ENCODE results near the gene E2F7.

Gene E2F7

GRCh38 chr12:77062846-77063461, 2.4 kb downstream of the E2F7 start:
- H3K4me1 ChIP-seq (ENCODE audit: insufficient read depth, low read length) = peaks cover 78% of the 10 kb centered on the region
- peak overlapping the region; percentile 87 for H3K4me2 ChIP-seq (ENCODE audit: insufficient read depth, low read length)
- no peaks in the 10 kb centered on the region for H3K27me3 ChIP-seq (ENCODE audit: insufficient read depth, low read length, poor library complexity)
- H3K79me2 ChIP-seq (ENCODE audit: insufficient read depth, low read length) = peaks cover 75% of the 10 kb centered on the region
- peak overlapping the region; percentile 86 for H3K27ac ChIP-seq (ENCODE audit: low read length)
- peak overlapping the region; percentile 66 to 69; a peak in 3 of 4 replicates for H3K4me3 ChIP-seq (ENCODE audit: low read depth in 1 of 2, low read length in 2 of 2)
- H4K20me1 ChIP-seq (ENCODE audit: insufficient read depth, low read length) = peaks cover 59% of the 10 kb centered on the region
- DNase-seq (no peak), ATAC-seq (ENCODE audit: insufficient read depth, low read depth) (no peak)
- no peaks in the 10 kb centered on the region for H3K9me3 ChIP-seq (ENCODE audit: insufficient read depth, low read length, severe bottlenecking)
- no peak overlapping the region for H2AFZ ChIP-seq (ENCODE audit: low read depth, low read length)
- H3K36me3 ChIP-seq (ENCODE audit: insufficient read depth, low read length) = peaks cover 65% of the 10 kb centered on the region
- peak overlapping the region; percentile 97 for H3K9ac ChIP-seq (ENCODE audit: low read depth, low read length)
- no peak for TF ChIP-seq EZH2 (IDR thresholded peaks at IDR 0.05; ENCODE audit: borderline replicate concordance, low read depth, low read length, severe bottlenecking)
- TF ChIP-seq, protein P1, sequence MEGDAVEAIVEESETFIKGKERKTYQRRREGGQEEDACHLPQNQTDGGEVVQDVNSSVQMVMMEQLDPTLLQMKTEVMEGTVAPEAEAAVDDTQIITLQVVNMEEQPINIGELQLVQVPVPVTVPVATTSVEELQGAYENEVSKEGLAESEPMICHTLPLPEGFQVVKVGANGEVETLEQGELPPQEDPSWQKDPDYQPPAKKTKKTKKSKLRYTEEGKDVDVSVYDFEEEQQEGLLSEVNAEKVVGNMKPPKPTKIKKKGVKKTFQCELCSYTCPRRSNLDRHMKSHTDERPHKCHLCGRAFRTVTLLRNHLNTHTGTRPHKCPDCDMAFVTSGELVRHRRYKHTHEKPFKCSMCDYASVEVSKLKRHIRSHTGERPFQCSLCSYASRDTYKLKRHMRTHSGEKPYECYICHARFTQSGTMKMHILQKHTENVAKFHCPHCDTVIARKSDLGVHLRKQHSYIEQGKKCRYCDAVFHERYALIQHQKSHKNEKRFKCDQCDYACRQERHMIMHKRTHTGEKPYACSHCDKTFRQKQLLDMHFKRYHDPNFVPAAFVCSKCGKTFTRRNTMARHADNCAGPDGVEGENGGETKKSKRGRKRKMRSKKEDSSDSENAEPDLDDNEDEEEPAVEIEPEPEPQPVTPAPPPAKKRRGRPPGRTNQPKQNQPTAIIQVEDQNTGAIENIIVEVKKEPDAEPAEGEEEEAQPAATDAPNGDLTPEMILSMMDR (IDR thresholded peaks at IDR 0.05; ENCODE audit: borderline replicate concordance, extremely low read depth, low read length, poor library complexity, severe bottlenecking) = no peak

GRCh38 chr12:77062396-77062795, 3.0 kb downstream of the E2F7 start:
- no peak for TF ChIP-seq EZH2 (IDR thresholded peaks at IDR 0.05; ENCODE audit: borderline replicate concordance, low read depth, low read length, severe bottlenecking)
- TF ChIP-seq, protein P1 (IDR thresholded peaks at IDR 0.05; ENCODE audit: borderline replicate concordance, extremely low read depth, low read length, poor library complexity, severe bottlenecking) = no peak
- H3K27ac ChIP-seq (ENCODE audit: low read length) = peak overlapping the region; percentile 54
- no peak overlapping the region for H2AFZ ChIP-seq (ENCODE audit: low read depth, low read length)
- H3K36me3 ChIP-seq (ENCODE audit: insufficient read depth, low read length) = peaks cover 71% of the 10 kb centered on the region
- peaks cover 64% of the 10 kb centered on the region for H4K20me1 ChIP-seq (ENCODE audit: insufficient read depth, low read length)
- H3K4me2 ChIP-seq (ENCODE audit: insufficient read depth, low read length) = peak overlapping the region; percentile 87
- peaks cover 80% of the 10 kb centered on the region for H3K79me2 ChIP-seq (ENCODE audit: insufficient read depth, low read length)
- DNase-seq = no peak
- H3K4me1 ChIP-seq (ENCODE audit: insufficient read depth, low read length) = peaks cover 80% of the 10 kb centered on the region
- ATAC-seq (ENCODE audit: insufficient read depth, low read depth) = no peak
- H3K27me3 ChIP-seq (ENCODE audit: insufficient read depth, low read length, poor library complexity) = no peaks in the 10 kb centered on the region
- H3K4me3 ChIP-seq (ENCODE audit: low read depth in 1 of 2, low read length in 2 of 2) = peak overlapping the region in 1 of 2 experiments; percentile 47; a peak in 3 of 4 replicates
- H3K9me3 ChIP-seq (ENCODE audit: insufficient read depth, low read length, severe bottlenecking) = no peaks in the 10 kb centered on the region
- H3K9ac ChIP-seq (ENCODE audit: low read depth, low read length) = peak overlapping the region; percentile 97

GRCh38 chr12:77060883-77061240, 4.5 kb downstream of the E2F7 start:
- Histone ChIP-seq H3K27me3 (ENCODE audit: insufficient read depth, low read length, poor library complexity) (no peaks in the 10 kb centered on the region), H3K79me2 (ENCODE audit: insufficient read depth, low read length) (peaks cover 95% of the 10 kb centered on the region), H3K36me3 (ENCODE audit: insufficient read depth, low read length) (peaks cover 85% of the 10 kb centered on the region), H3K4me3 (ENCODE audit: low read depth in 1 of 2, low read length in 2 of 2) (peak overlapping the region in 1 of 2 experiments; percentile 47; a peak in 1 of 4 replicates), H2AFZ (ENCODE audit: low read depth, low read length) (no peak overlapping the region), H3K9me3 (ENCODE audit: insufficient read depth, low read length, severe bottlenecking) (no peaks in the 10 kb centered on the region), H4K20me1 (ENCODE audit: insufficient read depth, low read length) (peaks cover 73% of the 10 kb centered on the region), H3K9ac (ENCODE audit: low read depth, low read length) (no peak overlapping the region), H3K4me1 (ENCODE audit: insufficient read depth, low read length) (peaks cover 82% of the 10 kb centered on the region), H3K4me2 (ENCODE audit: insufficient read depth, low read length) (peak overlapping the region; percentile 87), H3K27ac (ENCODE audit: low read length) (peak overlapping the region; percentile 23)
- TF ChIP-seq EZH2 (IDR thresholded peaks at IDR 0.05; ENCODE audit: borderline replicate concordance, low read depth, low read length, severe bottlenecking) = no peak
- TF ChIP-seq, protein P1 (IDR thresholded peaks at IDR 0.05; ENCODE audit: borderline replicate concordance, extremely low read depth, low read length, poor library complexity, severe bottlenecking) = no peak
- DNase-seq (no peak), ATAC-seq (ENCODE audit: insufficient read depth, low read depth) (no peak)
